Tibial artery (tissue), 4 donors: ENCODE results near the gene SLC34A2.

Experiments
- DNase-seq, 2 donors: peaks; one replicate each; pipeline ENCODE4 v3.0.0-alpha.2; 2019
- H3K27ac ChIP-seq, 2 donors: fragments of 200-600 bp; sonication (generic) in 1 of 2; 1 replicate in 1 of 2; 2 replicates in 1 of 2; pipeline ENCODE4 v1.5.1; 2018 to 2019; ENCODE audit warnings: mild to moderate bottlenecking in 1 of 2
- H3K27me3 ChIP-seq, 2 donors: fragments of 200-600 bp; sonication (generic) in 1 of 2; one replicate each; pipeline versions ENCODE4 v1.5.1 to v1.6.0; 2016 to 2019
- H3K36me3 ChIP-seq, 3 donors: fragments of 200-600 bp; sonication (generic) in 2 of 3; one replicate each; pipeline ENCODE4 v1.5.1; 2016 to 2019; ENCODE audit warnings: mild to moderate bottlenecking in 2 of 3
- H3K4me1 ChIP-seq, 4 donors: fragments of 200-600 bp; sonication (generic) in 2 of 4; 1 replicate in 3 of 4; 2 replicates in 1 of 4; pipeline ENCODE4 v1.5.1; 2016 to 2019
- H3K4me3 ChIP-seq, 2 donors: fragments of 200-600 bp; sonication (generic) in 1 of 2; 1 replicate in 1 of 2; 2 replicates in 1 of 2; pipeline ENCODE4 v1.5.1; 2018 to 2019; ENCODE audit warnings: mild to moderate bottlenecking in 2 of 2
- H3K9me3 ChIP-seq, 3 donors: fragments of 200-600 bp; sonication (generic) in 1 of 3; one replicate each; pipeline ENCODE4 v1.5.1; 2016 to 2019
- intact Hi-C: fragments of 100-400 bp; cut with DNase I; formaldehyde crosslinking; loops from one replicate; pipeline ENCODE4 v1.15.0; 2023; ENCODE audit warnings: low total_unique reads
- TF ChIP-seq, protein P1 (sequence below), 2 experiments: fragments of 200-600 bp in 1 of 2; fragments of 450-650 bp in 1 of 2; IDR thresholded peaks; one replicate each; pipeline ENCODE4 v1.5.1; 2017 to 2019; ENCODE audit warnings: antibody characterized with exemption in 2 of 2, mild to moderate bottlenecking in 1 of 2, moderate library complexity in 1 of 2

Gene SLC34A2

DNA sequence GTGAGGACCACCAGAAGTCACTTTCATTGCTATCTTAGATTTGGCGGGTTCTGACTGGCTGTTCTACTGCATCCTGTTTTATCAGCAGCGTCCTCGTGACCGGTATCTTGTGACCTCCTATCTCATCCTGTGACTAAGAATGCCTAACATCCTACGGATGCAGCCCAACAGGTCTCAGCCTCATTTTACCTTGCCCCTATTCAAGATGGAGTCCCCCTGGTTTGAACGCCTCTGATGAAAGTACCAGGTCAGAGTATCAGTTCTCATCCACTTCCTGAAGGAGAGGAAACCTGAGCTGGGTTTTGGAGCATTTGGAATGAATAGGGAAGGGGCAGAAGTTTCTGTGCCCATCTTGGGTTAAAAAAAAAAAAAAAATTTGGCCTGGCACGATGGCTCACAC lies 70.2 kb downstream of the SLC34A2 start:
- Histone ChIP-seq H3K27me3 (no peaks in the 10 kb centered on the region), H3K36me3 (no peaks in the 10 kb centered on the region), H3K9me3 (no peaks in the 10 kb centered on the region), H3K4me3 (no peak overlapping the region), H3K4me1 (no peaks in the 10 kb centered on the region), H3K27ac (no peak overlapping the region)
- TF ChIP-seq, protein P1, sequence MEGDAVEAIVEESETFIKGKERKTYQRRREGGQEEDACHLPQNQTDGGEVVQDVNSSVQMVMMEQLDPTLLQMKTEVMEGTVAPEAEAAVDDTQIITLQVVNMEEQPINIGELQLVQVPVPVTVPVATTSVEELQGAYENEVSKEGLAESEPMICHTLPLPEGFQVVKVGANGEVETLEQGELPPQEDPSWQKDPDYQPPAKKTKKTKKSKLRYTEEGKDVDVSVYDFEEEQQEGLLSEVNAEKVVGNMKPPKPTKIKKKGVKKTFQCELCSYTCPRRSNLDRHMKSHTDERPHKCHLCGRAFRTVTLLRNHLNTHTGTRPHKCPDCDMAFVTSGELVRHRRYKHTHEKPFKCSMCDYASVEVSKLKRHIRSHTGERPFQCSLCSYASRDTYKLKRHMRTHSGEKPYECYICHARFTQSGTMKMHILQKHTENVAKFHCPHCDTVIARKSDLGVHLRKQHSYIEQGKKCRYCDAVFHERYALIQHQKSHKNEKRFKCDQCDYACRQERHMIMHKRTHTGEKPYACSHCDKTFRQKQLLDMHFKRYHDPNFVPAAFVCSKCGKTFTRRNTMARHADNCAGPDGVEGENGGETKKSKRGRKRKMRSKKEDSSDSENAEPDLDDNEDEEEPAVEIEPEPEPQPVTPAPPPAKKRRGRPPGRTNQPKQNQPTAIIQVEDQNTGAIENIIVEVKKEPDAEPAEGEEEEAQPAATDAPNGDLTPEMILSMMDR (IDR thresholded peaks at IDR 0.05), result no peak
- intact Hi-C loops, result no loop called here
- DNase-seq, result no peak

DNA sequence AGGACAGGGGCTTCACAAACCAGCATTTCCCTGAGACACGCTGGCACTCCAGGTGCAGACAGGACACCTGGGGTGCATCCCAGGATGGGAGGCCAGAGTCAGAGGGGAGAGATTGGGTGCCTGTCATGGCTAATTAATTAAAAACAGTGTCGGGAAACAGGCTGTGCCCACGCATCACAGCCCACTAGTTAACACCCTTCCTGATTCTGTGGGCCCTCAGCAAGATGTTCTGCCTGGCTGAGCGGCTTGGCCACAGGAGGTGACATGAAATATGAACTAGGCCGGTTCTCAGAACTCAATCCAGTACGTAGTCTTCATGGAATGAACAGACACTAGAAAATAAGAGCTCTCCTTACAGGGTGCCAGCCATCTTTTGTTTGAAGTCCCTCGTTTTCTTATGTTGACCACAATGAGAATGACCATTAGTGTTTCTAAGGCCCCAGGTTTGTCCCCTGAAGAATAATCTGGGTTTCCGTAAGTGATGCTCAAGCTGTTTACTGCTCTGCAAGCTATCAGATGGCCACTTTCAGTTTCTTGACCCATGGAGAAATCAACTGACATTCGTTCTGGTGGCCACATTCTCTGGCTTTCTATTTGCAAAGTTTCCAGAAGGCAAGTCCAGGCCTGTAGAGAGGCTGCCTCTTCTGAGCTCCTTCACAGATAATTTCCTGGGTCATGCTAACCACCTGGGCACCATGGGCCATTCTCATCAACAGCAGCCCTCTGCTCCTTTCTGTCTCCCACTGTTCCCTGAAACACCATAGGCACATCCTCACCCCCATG lies 72.3 kb downstream of the SLC34A2 start:
- TF ChIP-seq, protein P1 (IDR thresholded peaks at IDR 0.05), result no peak
- Histone ChIP-seq H3K4me3 (no peak overlapping the region), H3K4me1 (no peaks in the 10 kb centered on the region), H3K27me3 (no peaks in the 10 kb centered on the region), H3K9me3 (no peaks in the 10 kb centered on the region), H3K36me3 (no peaks in the 10 kb centered on the region), H3K27ac (no peak overlapping the region)
- intact Hi-C loops, result no loop called here
- DNase-seq, result no peak
